Lung (tissue), 12 donors: ENCODE measurements around the gene SLC2A9. TPM values are rescaled to one million over a fixed set of nuclear protein-coding genes. Genes with fewer than 3 reads are reported as not detected.
A peak's percentile ranks its signal among the peaks of the same experiment; 100 is the strongest.

Experiments used
- ATAC-seq: fragments of 200-7000 bp; cut with Tn5 transposase; one replicate; pipeline ENCODE4 v1.9.1; 2020; ENCODE audit warnings: moderate number of reproducible peaks; ENCODE audit not compliant: insufficient read depth, low FRiP score
- DNase-seq, 3 donors: peaks; one replicate each; pipeline ENCODE4 v3.0.0-alpha.2; 2013 to 2017
- H3K27ac ChIP-seq, 2 donors: one replicate each; pipeline ENCODE4 v1.5.1; 2013; ENCODE audit warnings: mild to moderate bottlenecking in 2 of 2, moderate library complexity in 2 of 2, control low read depth in 1 of 2, inconsistent platforms in 1 of 2, low read depth in 1 of 2, low read length in 1 of 2
- H3K27me3 ChIP-seq, 3 donors: one replicate each; pipeline ENCODE4 v1.5.1; 2013; ENCODE audit warnings: low read length in 2 of 3; ENCODE audit not compliant: control insufficient read depth in 3 of 3, insufficient read depth in 3 of 3
- H3K36me3 ChIP-seq, 4 donors: one replicate each; pipeline ENCODE4 v1.5.1; 2013; ENCODE audit warnings: low read length in 4 of 4, mild to moderate bottlenecking in 1 of 4, moderate library complexity in 1 of 4; ENCODE audit not compliant: control insufficient read depth in 4 of 4, insufficient read depth in 4 of 4
- H3K4me1 ChIP-seq, 5 donors: one replicate each; pipeline ENCODE4 v1.5.1; 2013; ENCODE audit warnings: low read length in 5 of 5, mild to moderate bottlenecking in 2 of 5, moderate library complexity in 1 of 5; ENCODE audit not compliant: control insufficient read depth in 5 of 5, insufficient read depth in 5 of 5
- H3K4me3 ChIP-seq: one replicate; pipeline ENCODE4 v1.5.1; 2013; ENCODE audit warnings: mild to moderate bottlenecking, control low read depth, moderate library complexity
- H3K9ac ChIP-seq, 2 donors: one replicate each; pipeline ENCODE4 v1.5.1; 2013; ENCODE audit warnings: low read length in 2 of 2, control low read depth in 1 of 2; ENCODE audit not compliant: insufficient read depth in 1 of 2
- H3K9me3 ChIP-seq, 4 donors: one replicate each; pipeline ENCODE4 v1.5.1; 2013; ENCODE audit warnings: low read length in 3 of 4, mild to moderate bottlenecking in 1 of 4, moderate library complexity in 1 of 4; ENCODE audit not compliant: control insufficient read depth in 4 of 4, insufficient read depth in 3 of 4
- CTCF ChIP-seq: IDR thresholded peaks from 2 replicates; pipeline ENCODE4 v1.5.1; 2012; ENCODE audit warnings: mild to moderate bottlenecking; ENCODE audit errors: control extremely low read depth, extremely low read depth
- WGBS, 2 donors: extraction: QIAGEN DNeasy Blood & Tissue Kit; methylation state at CpG; one replicate each; pipeline ENCODE4 v1.1.7; 2013; 5-methylcytosine and 5-hydroxymethylcytosine counted together
- polyA plus RNA-seq, 2 donors: library from polyadenylated mRNA; stranded (reverse); fragments of 200-250 nt; gene quantifications; one replicate each; pipeline ENCODE4 v1.2.1, GENCODE V29; 2013
- total RNA-seq, 2 donors: library from RNA; depleted of rRNA in 1 of 2; stranded (reverse); fragments of >200 nt in 1 of 2; gene quantifications; one replicate each; pipeline ENCODE4 v1.2.1, GENCODE V29; 2014 to 2021
- donor health status: control.
- donor health status: control.
- donor health status: Bipolar disorder and iron deficiency.
- donor health status: healthy.
- donor health status: DM: yes; HTN: yes; CAD: no.

SLC2A9 gene
- total and polyA plus RNA-seq, 4 donors, result 2.9 to 18.6 (median 7.6) TPM

GRCh38 chr4:10006601-10007435 is 14.5 kb downstream of the SLC2A9 start:
- DNase-seq, result peak; percentile 44 to 72 (median 53)
- H3K36me3 ChIP-seq, result no peaks in the 10 kb centered on the region
- 36 to 38% methylated on average over 12 of the region's 12 CpGs for WGBS, 2 donors
- H3K27me3 ChIP-seq, result no peaks in the 10 kb centered on the region
- H3K4me1 ChIP-seq, result peaks cover 8 to 49% (median 21%) of the 10 kb centered on the region in 5 donors
- H3K27ac ChIP-seq, result peak overlapping the region in 1 of 2 donors; percentile 77
- peak; percentile 69 for ATAC-seq
- peak overlapping the region in 1 of 2 donors; percentile 26 for H3K9ac ChIP-seq
- no peak overlapping the region for H3K4me3 ChIP-seq
- H3K9me3 ChIP-seq, result peaks cover 0 to 1% (median 0%) of the 10 kb centered on the region in 4 donors
- no peak for TF ChIP-seq CTCF

GRCh38 chr4:10006231-10006600 is 15.1 kb downstream of the SLC2A9 start:
- Histone ChIP-seq H3K4me3 (no peak overlapping the region), H3K9ac (no peak overlapping the region), H3K27me3 (no peaks in the 10 kb centered on the region), H3K4me1 (peaks cover 8 to 49% (median 21%) of the 10 kb centered on the region in 5 donors), H3K27ac (peak overlapping the region in 1 of 2 donors; percentile 77), H3K36me3 (no peaks in the 10 kb centered on the region), H3K9me3 (peaks cover 0 to 2% (median 0%) of the 10 kb centered on the region in 4 donors)
- peak; percentile 93 for ATAC-seq
- 2 to 9% methylated on average over 6 of the region's 6 CpGs for WGBS, 2 donors
- DNase-seq, result peak; percentile 28 to 86 (median 61)
- TF ChIP-seq CTCF, result no peak

- H3K4me1 ChIP-seq, result peaks cover 8 to 49% (median 21%) of the 10 kb centered on the region in 5 donors
- H3K36me3 ChIP-seq, result no peaks in the 10 kb centered on the region
- H3K9ac ChIP-seq, result no peak overlapping the region
- no peaks in the 10 kb centered on the region for H3K27me3 ChIP-seq
- peaks cover 0 to 2% (median 0%) of the 10 kb centered on the region in 4 donors for H3K9me3 ChIP-seq
- ATAC-seq (no peak), DNase-seq (no peak)
- TF ChIP-seq CTCF, result no peak
- 56 to 64% methylated on average over 4 of the region's 4 CpGs for WGBS, 2 donors
- peak overlapping the region in 1 of 2 donors; percentile 6 for H3K27ac ChIP-seq
- H3K4me3 ChIP-seq, result no peak overlapping the region
Measured at GRCh38 chr4:10005632-10006031, 15.7 kb downstream of the SLC2A9 start.
